Uterus (tissue), 2 donors: ENCODE measurements around the gene HECW1.

Source experiments
- POLR2A ChIP-seq, 2 donors: fragments of 450-650 bp; IDR thresholded peaks; one replicate each; pipeline ENCODE4 v1.6.1; 2016; ENCODE audit warnings: antibody characterized with exemption in 2 of 2, mild to moderate bottlenecking in 1 of 2, moderate library complexity in 1 of 2
- TF ChIP-seq, protein P1 (sequence below), 4 experiments: fragments of 200-600 bp in 2 of 4; fragments of 450-650 bp in 2 of 4; sonication (generic) in 2 of 4; IDR thresholded peaks; one replicate each; pipeline ENCODE4 v1.5.1; 2016 to 2019; ENCODE audit warnings: antibody characterized with exemption in 4 of 4, mild to moderate bottlenecking in 2 of 4, moderate library complexity in 1 of 4

DNA sequence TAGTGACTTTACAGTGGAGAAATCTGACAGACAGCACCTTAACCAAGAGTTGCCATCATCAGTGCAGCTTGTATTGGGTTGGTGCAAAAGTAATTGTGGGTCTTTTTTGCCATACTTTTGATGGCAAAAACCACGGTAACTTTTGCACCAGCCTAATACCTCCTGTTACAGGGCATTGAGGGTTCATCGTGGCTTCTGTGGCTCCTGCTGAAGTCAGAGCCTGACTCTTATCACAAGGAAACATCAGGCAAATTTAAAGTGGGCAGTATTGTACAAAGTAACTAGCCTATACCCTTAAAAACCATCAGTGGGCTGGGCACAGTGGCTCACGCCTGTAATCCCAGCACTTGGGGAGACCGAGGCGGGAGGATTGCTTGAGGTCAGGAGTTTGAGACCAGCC lies 117.4 kb downstream of the HECW1 start:
- TF ChIP-seq, protein P1, sequence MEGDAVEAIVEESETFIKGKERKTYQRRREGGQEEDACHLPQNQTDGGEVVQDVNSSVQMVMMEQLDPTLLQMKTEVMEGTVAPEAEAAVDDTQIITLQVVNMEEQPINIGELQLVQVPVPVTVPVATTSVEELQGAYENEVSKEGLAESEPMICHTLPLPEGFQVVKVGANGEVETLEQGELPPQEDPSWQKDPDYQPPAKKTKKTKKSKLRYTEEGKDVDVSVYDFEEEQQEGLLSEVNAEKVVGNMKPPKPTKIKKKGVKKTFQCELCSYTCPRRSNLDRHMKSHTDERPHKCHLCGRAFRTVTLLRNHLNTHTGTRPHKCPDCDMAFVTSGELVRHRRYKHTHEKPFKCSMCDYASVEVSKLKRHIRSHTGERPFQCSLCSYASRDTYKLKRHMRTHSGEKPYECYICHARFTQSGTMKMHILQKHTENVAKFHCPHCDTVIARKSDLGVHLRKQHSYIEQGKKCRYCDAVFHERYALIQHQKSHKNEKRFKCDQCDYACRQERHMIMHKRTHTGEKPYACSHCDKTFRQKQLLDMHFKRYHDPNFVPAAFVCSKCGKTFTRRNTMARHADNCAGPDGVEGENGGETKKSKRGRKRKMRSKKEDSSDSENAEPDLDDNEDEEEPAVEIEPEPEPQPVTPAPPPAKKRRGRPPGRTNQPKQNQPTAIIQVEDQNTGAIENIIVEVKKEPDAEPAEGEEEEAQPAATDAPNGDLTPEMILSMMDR (IDR thresholded peaks at IDR 0.05) = no peak
- no peak for TF ChIP-seq POLR2A (IDR thresholded peaks at IDR 0.05)
